GM19455 (cell line): ENCODE measurements around the gene SF3B1.
"Not testable (repeated sequence)": the region's sequence is repeated elsewhere in the genome, so short reads cannot be mapped to it uniquely, and the experiment has no call there.

ENCODE experiments used
- ATAC-seq: cut with Tn5 transposase; IDR thresholded peaks from one replicate; pipeline ENCODE4 v1.9.1; 2021; ENCODE audit not compliant: unreplicated experiment

Gene SF3B1

GRCh38 chr2:197433780-197434438 is 919 bp downstream of the SF3B1 start:
- no peak for ATAC-seq

DNA sequence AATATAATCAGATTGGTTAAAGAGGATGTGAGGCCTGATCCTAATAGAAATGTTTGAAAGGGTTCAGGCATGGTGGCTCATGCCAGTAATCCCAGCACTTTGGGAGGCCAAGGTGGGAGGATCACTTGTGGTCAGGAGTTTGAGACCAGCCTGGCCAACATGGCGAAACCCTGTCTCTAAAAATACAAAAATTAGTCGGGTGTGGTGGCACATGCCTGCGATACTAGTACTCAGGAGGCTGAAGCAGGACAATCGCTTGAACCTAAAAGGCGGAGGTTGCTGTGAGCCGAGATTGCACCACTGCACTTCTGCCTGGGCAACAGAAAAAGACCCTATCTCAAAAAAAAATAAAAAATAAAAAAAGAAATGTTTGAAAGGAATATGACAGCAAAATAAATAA is 2.3 kb downstream of the SF3B1 start:
- ATAC-seq: not testable (repeated sequence)

GRCh38 chr2:197431858-197432257 is 3.0 kb downstream of the SF3B1 start:
- ATAC-seq: no peak

GRCh38 chr2:197427986-197428385 is 6.8 kb downstream of the SF3B1 start:
- no peak for ATAC-seq

DNA sequence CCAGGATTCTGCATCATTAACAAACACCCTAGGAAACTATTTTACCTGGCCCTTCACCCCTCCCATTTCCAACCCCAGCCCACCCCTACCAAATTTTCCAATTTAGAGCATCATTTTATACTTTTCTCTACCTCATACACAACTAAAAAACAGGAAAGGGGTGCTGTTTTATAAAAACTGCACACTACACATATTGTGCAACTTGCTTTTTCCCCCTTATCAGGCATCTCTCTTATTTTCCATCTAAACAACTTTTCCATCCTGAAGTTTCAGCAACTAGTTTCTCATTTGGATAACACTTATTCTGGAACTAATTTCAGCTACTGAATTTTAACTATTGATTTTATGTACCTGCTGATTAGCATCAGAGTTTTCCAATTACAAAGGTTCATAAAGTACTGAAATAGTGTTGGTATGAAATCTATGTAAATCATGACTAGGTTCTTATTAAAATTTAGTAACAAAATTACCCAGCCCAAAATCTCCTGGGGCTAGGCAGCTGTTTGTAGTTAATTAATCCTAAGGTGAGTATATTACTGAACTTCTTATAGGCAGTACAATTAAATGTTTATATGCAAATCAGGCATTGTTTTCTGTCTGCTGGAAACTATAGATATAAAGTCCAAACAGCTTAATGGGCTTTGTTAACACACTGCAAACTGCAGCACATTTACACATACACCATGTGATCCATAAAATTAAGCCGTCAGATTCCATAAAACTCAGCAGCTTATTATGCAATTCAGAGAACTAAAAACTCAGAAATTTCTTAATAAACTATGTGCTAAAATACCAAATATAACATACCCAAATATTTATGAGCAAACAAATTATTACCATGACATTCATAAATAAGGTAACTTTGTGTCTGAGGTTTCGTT is 7.9 kb downstream of the SF3B1 start:
- ATAC-seq: no peak

DNA sequence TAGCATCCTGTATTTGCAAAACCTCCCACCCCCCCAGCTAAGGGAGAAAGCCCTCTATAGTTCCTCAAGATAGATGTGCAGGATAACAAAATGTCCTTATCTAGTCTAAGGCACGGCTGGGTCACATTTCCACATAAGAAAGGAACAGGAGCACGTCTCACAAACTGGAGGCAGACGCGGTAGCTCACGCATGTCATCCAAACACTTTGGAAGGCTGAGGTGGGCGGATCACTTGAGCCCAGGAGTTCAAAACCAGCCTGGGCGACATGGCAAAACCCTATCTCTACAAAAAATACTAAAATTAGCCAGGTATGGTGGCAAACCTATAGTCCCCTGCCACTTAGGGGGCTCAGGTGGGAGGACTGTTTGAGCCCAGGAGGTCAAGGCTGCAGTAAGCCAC is 9.3 kb downstream of the SF3B1 start:
- no peak for ATAC-seq

- no peak for ATAC-seq
Observed at GRCh38 chr2:197423307-197423706, 11.5 kb downstream of the SF3B1 start.

GRCh38 chr2:197419438-197419837 is 15.4 kb downstream of the SF3B1 start:
- ATAC-seq: no peak

DNA sequence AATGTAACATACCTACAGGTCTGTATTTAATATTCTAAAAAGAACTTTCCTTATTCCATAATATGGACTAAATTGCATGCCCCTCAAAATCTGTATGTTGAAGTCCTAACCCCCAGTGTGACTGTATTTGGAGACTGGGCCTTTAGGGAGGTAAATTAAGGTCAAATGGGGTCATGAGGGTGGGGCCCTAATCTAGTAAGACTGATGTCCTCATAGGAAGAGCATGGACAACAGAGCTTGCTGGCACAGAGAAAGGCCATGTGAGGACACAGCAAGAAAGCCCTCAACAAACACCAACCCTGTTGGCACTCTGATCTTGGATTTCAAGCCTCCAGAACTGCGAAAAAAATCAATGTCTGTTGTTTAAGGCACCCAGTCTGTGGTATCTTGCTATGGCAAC is 18.6 kb downstream of the SF3B1 start:
- no peak for ATAC-seq

- ATAC-seq: no peak
Observed at GRCh38 chr2:197414515-197414914, 20.3 kb downstream of the SF3B1 start.

DNA sequence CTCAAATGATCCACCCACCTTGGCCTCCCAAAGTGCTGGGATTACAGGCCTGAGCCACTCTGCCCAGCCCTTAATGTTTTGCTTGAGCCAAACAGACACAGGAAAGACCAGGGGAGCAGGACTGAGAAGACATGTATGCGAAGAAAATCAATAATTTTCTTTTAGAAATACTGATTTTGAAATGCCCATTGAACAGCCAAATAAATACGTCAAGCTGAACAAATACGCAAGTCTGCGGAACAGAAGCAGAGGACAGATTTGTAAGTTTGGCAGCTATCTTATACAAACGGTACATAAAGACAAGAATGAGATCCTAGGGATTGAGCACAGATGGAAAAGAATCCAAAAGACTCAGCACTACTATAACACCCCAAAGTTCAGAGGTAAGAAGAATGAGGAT is 20.8 kb downstream of the SF3B1 start:
- ATAC-seq: no peak

- no peak for ATAC-seq
Observed at GRCh38 chr2:197405582-197405981, 29.2 kb downstream of the SF3B1 start.

- ATAC-seq: no peak
Observed at GRCh38 chr2:197399887-197400540, 34.8 kb downstream of the SF3B1 start.

- ATAC-seq: no peak
Observed at GRCh38 chr2:197398913-197399312, 35.9 kb downstream of the SF3B1 start.

DNA sequence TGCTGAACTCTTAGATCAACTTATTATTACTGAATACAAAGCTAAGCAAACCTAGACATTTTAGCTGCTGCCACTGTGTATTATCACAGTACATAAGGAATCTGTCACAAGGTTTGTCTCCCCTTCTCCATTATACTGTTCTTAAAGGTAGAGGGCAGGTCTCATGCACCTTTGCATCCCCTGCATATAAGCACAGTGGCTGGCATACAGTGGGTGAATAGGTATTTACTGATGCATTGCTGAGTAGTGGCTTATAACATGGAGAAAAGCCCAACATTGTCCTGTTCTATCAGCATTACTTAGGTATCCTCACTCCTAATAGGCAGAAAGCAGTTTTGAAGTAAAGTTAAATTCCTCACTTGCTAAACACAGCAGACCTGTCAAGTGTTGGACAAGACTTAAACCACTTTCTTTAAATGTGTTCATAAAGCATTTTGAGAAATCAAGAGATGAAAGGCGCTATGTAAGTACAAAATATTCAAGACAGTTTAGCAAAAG is 43.6 kb downstream of the SF3B1 start:
- ATAC-seq: no peak

GRCh38 chr2:197388866-197389587 is 45.8 kb downstream of the SF3B1 start:
- ATAC-seq: no peak

DNA sequence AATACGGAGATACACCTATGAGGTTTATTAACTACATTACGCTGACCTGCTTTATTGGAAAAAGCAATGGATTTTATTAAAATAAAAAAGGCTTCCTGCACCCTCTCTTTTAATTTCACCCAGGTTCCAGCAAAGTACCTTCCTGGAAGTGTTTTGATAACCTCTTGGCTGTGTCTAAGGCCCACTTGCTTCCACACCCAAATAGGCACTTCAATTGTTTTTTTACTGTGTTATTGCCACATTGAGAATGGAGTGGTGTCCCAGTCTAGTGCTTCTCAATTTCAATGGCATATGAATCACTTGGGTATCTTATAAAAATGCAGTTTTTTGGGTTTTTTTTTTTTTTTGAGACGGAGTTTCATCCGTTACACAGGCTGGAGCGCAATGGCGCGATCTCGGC is 47.6 kb downstream of the SF3B1 start:
- no peak for ATAC-seq

- ATAC-seq: no peak
Observed at GRCh38 chr2:197386242-197386641, 48.6 kb downstream of the SF3B1 start.

GRCh38 chr2:197383825-197384224 is 51.0 kb downstream of the SF3B1 start:
- no peak for ATAC-seq

- ATAC-seq: no peak
Observed at GRCh38 chr2:197381641-197382040, 53.2 kb downstream of the SF3B1 start.

DNA sequence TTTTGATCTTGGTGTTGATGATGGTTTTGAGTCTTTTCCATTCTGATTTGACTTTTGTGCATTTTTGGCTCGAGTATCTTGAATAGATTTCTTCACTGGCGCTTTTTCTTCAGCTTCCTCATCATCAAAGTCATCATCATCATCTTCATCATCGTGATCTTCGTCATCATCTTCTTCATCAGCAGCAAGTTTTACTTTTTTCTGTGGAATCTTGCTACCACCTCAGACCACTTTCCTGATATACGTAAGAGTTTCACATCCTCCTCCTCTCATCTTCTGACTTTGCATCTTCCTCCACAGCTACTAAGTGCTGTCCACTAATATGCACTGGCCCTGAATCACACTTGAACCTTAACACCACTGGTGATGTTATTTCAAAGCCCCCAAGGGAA is 54.9 kb downstream of the SF3B1 start:
- not testable (repeated sequence) for ATAC-seq
